ENCODE measurements around the gene SIDT1.

The SIDT1 gene

DNA sequence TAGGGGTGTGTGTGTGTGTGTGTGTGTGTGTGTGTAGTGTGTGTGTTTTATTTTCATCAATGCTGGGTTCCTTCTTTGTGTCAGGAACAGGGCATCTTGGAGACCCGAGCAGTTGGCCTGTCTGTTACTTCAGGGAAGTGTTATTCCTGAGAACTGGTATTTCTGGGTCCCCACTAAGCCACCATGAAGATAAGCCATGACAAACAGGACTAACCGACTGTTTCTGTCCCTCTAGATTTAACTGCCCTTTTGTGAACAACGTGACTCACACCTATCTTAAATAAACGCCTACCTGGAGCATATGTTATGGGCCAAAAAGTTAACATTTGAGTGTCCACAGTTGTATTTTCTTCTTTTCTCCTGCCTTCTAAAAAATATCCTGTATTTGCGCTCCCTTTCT is 19.5 kb downstream of the SIDT1 start:
- no peaks in the 10 kb centered on the region for H3K9me2 ChIP-seq (replicated peaks; ENCODE audit: low read depth, low read length)
- H3K27me3 ChIP-seq (ENCODE audit: insufficient read depth, low read length, poor library complexity, severe bottlenecking) = no peaks in the 10 kb centered on the region
- no peak overlapping the region for H2AFZ ChIP-seq (ENCODE audit: low read length)
- no peaks in the 10 kb centered on the region for H3F3A ChIP-seq (ENCODE audit: low read depth)
- no peaks in the 10 kb centered on the region for H3K9me3 ChIP-seq (ENCODE audit: insufficient read depth, low read depth, low read length)
- no peaks in the 10 kb centered on the region for H3K36me3 ChIP-seq (ENCODE audit: insufficient read depth, low read length)
- no peak overlapping the region for H3K9ac ChIP-seq (ENCODE audit: low read depth, low read length, poor library complexity, severe bottlenecking)
- no peak overlapping the region for H3K4me2 ChIP-seq (ENCODE audit: low read depth, low read length, poor library complexity, severe bottlenecking)
- H3K4me3 ChIP-seq (ENCODE audit: low read length, poor library complexity, severe bottlenecking) = no peak overlapping the region
- no peak for TF ChIP-seq EZH2phosphoT487 (IDR thresholded peaks at IDR 0.05; ENCODE audit: borderline replicate concordance)
- TF ChIP-seq, protein P1, sequence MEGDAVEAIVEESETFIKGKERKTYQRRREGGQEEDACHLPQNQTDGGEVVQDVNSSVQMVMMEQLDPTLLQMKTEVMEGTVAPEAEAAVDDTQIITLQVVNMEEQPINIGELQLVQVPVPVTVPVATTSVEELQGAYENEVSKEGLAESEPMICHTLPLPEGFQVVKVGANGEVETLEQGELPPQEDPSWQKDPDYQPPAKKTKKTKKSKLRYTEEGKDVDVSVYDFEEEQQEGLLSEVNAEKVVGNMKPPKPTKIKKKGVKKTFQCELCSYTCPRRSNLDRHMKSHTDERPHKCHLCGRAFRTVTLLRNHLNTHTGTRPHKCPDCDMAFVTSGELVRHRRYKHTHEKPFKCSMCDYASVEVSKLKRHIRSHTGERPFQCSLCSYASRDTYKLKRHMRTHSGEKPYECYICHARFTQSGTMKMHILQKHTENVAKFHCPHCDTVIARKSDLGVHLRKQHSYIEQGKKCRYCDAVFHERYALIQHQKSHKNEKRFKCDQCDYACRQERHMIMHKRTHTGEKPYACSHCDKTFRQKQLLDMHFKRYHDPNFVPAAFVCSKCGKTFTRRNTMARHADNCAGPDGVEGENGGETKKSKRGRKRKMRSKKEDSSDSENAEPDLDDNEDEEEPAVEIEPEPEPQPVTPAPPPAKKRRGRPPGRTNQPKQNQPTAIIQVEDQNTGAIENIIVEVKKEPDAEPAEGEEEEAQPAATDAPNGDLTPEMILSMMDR (conservative IDR thresholded peaks at IDR 0.05; ENCODE audit: low read length) = no peak
- H3K79me2 ChIP-seq (ENCODE audit: insufficient read depth, low read length) = no peaks in the 10 kb centered on the region
- H3K4me1 ChIP-seq (ENCODE audit: insufficient read depth, low read length, poor library complexity, severe bottlenecking) = no peaks in the 10 kb centered on the region
- H4K20me1 ChIP-seq (ENCODE audit: insufficient read depth, low read length, poor library complexity, severe bottlenecking) = no peaks in the 10 kb centered on the region

DNA sequence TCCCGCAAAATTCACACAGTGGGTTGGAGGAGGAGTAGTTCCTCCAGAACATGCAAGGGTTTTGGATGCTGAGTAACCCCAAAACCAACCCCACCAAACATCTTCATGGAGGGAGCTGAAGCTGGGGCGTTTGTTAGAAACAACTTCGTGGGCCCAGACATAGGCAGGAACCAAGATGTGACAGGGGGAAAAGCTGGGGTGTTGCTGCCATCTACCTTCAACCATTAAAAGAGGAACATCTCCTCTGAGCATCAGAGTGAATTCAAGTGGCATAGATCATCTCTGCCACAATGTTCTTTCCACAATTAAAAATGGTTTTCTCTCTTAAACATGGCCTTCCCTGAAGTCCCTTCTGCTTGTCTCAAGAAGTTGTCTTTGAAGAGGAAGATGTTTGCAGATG is 20.5 kb downstream of the SIDT1 start:
- no peaks in the 10 kb centered on the region for H4K20me1 ChIP-seq (ENCODE audit: insufficient read depth, low read length, poor library complexity, severe bottlenecking)
- H3K36me3 ChIP-seq (ENCODE audit: insufficient read depth, low read length) = no peaks in the 10 kb centered on the region
- H3K9me3 ChIP-seq (ENCODE audit: insufficient read depth, low read depth, low read length) = no peaks in the 10 kb centered on the region
- H2AFZ ChIP-seq (ENCODE audit: low read length) = no peak overlapping the region
- H3K9ac ChIP-seq (ENCODE audit: low read depth, low read length, poor library complexity, severe bottlenecking) = no peak overlapping the region
- no peak for TF ChIP-seq EZH2phosphoT487 (IDR thresholded peaks at IDR 0.05; ENCODE audit: borderline replicate concordance)
- TF ChIP-seq, protein P1 (conservative IDR thresholded peaks at IDR 0.05; ENCODE audit: low read length) = peak; percentile 37; the same call in 1 of the 2 replicates
- H3K4me1 ChIP-seq (ENCODE audit: insufficient read depth, low read length, poor library complexity, severe bottlenecking) = no peaks in the 10 kb centered on the region
- H3K4me3 ChIP-seq (ENCODE audit: low read length, poor library complexity, severe bottlenecking) = no peak overlapping the region
- H3K27me3 ChIP-seq (ENCODE audit: insufficient read depth, low read length, poor library complexity, severe bottlenecking) = no peaks in the 10 kb centered on the region
- H3K79me2 ChIP-seq (ENCODE audit: insufficient read depth, low read length) = no peaks in the 10 kb centered on the region
- H3K9me2 ChIP-seq (replicated peaks; ENCODE audit: low read depth, low read length) = no peaks in the 10 kb centered on the region
- H3K4me2 ChIP-seq (ENCODE audit: low read depth, low read length, poor library complexity, severe bottlenecking) = no peak overlapping the region
- no peaks in the 10 kb centered on the region for H3F3A ChIP-seq (ENCODE audit: low read depth)

DNA sequence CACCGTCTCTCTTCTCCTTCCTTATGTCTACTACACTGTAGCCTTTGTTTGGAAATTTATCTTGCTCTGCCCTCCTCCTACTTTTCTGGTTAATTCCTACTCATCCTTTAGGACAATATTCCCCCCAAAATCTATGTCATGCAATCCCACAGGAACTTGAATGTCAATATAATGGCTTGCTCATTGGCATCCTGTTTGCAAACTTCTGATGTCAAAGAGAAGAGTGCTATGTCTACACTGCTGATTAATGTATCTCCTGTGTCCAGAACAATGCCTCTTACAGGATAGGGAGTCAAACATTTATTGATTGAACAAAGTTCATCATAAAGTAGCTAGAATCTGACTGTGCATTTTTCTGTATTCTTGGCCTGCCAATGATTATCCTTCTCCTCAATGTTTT is 22.8 kb downstream of the SIDT1 start:
- Histone ChIP-seq H3K4me2 (ENCODE audit: low read depth, low read length, poor library complexity, severe bottlenecking) (no peak overlapping the region), H2AFZ (ENCODE audit: low read length) (no peak overlapping the region), H3K4me3 (ENCODE audit: low read length, poor library complexity, severe bottlenecking) (no peak overlapping the region), H3K36me3 (ENCODE audit: insufficient read depth, low read length) (no peaks in the 10 kb centered on the region), H3K9me2 (replicated peaks; ENCODE audit: low read depth, low read length) (no peaks in the 10 kb centered on the region), H3K9me3 (ENCODE audit: insufficient read depth, low read depth, low read length) (no peaks in the 10 kb centered on the region), H3K4me1 (ENCODE audit: insufficient read depth, low read length, poor library complexity, severe bottlenecking) (no peaks in the 10 kb centered on the region), H3K79me2 (ENCODE audit: insufficient read depth, low read length) (no peaks in the 10 kb centered on the region), H3F3A (ENCODE audit: low read depth) (no peaks in the 10 kb centered on the region), H3K9ac (ENCODE audit: low read depth, low read length, poor library complexity, severe bottlenecking) (no peak overlapping the region), H4K20me1 (ENCODE audit: insufficient read depth, low read length, poor library complexity, severe bottlenecking) (no peaks in the 10 kb centered on the region), H3K27me3 (ENCODE audit: insufficient read depth, low read length, poor library complexity, severe bottlenecking) (no peaks in the 10 kb centered on the region)
- TF ChIP-seq, protein P1 (conservative IDR thresholded peaks at IDR 0.05; ENCODE audit: low read length) = no peak
- TF ChIP-seq EZH2phosphoT487 (IDR thresholded peaks at IDR 0.05; ENCODE audit: borderline replicate concordance) = no peak
